Measurements from ENCODE around the gene PPM1D. TPM values are rescaled to one million over a fixed set of nuclear protein-coding genes. Genes with fewer than 3 reads are reported as not detected.
"Not testable (repeated sequence)": the region's sequence is repeated elsewhere in the genome, so short reads cannot be mapped to it uniquely, and the experiment has no call there.

The PPM1D gene
- total RNA-seq, 1 experiment from 2014 or later, result 19.0 TPM

DNA sequence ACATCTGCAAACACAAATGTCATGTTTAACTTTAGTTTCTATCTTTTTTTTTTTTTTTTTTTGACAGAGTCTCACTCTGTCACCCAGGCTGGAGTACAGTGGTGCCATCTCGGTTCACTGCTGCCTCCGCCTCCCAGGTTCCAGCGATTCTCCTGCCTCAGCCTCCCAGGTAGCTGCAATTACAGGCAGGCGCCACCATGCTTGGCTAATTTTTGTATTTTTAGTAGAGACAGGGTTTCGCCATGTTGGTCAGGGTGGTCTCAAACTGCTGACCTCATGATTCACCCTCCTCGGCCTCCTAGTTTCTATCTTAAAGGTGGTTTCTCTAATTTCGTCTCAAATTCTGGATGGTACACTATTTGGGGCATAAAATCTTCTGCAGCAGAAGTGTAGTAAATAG lies 5.8 kb upstream of the PPM1D start:
- not testable (repeated sequence) for DNase-seq; H4K91ac ChIP-seq (ENCODE audit: insufficient read length, low read depth, low read length); H3K4me1 Mint-ChIP-seq; H3K27ac Mint-ChIP-seq; H2BK15ac ChIP-seq (ENCODE audit: low read depth, low read length); H4K5ac ChIP-seq (ENCODE audit: insufficient read length, low read depth, low read length); H3K23me2 ChIP-seq (ENCODE audit: insufficient read length, low read depth, low read length, poor library complexity, severe bottlenecking); H3K4me2 ChIP-seq (ENCODE audit: insufficient read depth, insufficient read length, low read length); H2BK120ac ChIP-seq (ENCODE audit: low read depth, low read length, poor library complexity, severe bottlenecking); H3K18ac ChIP-seq (ENCODE audit: insufficient read length, low read depth, low read length); H3K27me3 ChIP-seq (ENCODE audit: insufficient read depth, low read length); H3K4me3 Mint-ChIP-seq; H3K27me3 Mint-ChIP-seq (ENCODE audit: low read depth); H2AFZ ChIP-seq (ENCODE audit: low read length); H3K23ac ChIP-seq (ENCODE audit: insufficient read length, low read depth, low read length); H3K79me2 ChIP-seq (ENCODE audit: insufficient read depth, low read length); H3K4ac ChIP-seq (ENCODE audit: low read depth, low read length); H4K20me1 ChIP-seq (ENCODE audit: control insufficient read depth, insufficient read depth, insufficient read length); H3T11ph ChIP-seq (ENCODE audit: low read length); H3K4me1 ChIP-seq (ENCODE audit: insufficient read depth, low read length); H3K9ac ChIP-seq (ENCODE audit: extremely low read depth, insufficient read length, low read length); H2BK20ac ChIP-seq (ENCODE audit: low read depth, low read length, poor library complexity, severe bottlenecking); H3K56ac ChIP-seq (ENCODE audit: insufficient read length, low read depth, low read length); H3K36me3 Mint-ChIP-seq (ENCODE audit: insufficient read depth in 1 of 3, low read depth in 3 of 3); H2BK5ac ChIP-seq (ENCODE audit: insufficient read length, low read length); H3K9me3 Mint-ChIP-seq; H4K8ac ChIP-seq (replicated peaks; ENCODE audit: insufficient read length, low read depth, low read length); H2AK5ac ChIP-seq (ENCODE audit: insufficient read length, low read length); H3K9me3 ChIP-seq (ENCODE audit: control insufficient read depth, low read depth, low read length); H3K27ac ChIP-seq (ENCODE audit: insufficient read length, low read depth, low read length); H3K79me1 ChIP-seq (ENCODE audit: insufficient read depth, low read depth, low read length, poor library complexity, severe bottlenecking); H3K14ac ChIP-seq (ENCODE audit: insufficient read depth, low read length); H2BK12ac ChIP-seq (ENCODE audit: insufficient read length, low read depth, low read length)
- WGBS (ENCODE audit: extremely low coverage, insufficient read length, low lambda C conversion rate), result no CpG with 5 or more reads among the region's 7 CpGs
